GM19328 (cell line): ENCODE results near the gene SCGB1D1.

Experiments used
- ATAC-seq: cut with Tn5 transposase; IDR thresholded peaks from one replicate; pipeline ENCODE4 v1.9.1; 2021; ENCODE audit warnings: mild to moderate bottlenecking, moderate library complexity; ENCODE audit not compliant: unreplicated experiment

The SCGB1D1 gene, protein sequence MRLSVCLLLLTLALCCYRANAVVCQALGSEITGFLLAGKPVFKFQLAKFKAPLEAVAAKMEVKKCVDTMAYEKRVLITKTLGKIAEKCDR

GRCh38 chr11:62190011-62190410 is at the start of gene SCGB1D1:
TSS of gene SCGB1D1 (plus strand) at chr11:62190216. CDS start at chr11:62190285, 69 bp downstream.
- ATAC-seq: no peak

- no peak for ATAC-seq
These were observed 49.5 kb upstream of the SCGB1D1 start for GRCh38 chr11:62140304-62141110.

- ATAC-seq: no peak
These were observed 48.6 kb upstream of the SCGB1D1 start for GRCh38 chr11:62141111-62142042.

DNA sequence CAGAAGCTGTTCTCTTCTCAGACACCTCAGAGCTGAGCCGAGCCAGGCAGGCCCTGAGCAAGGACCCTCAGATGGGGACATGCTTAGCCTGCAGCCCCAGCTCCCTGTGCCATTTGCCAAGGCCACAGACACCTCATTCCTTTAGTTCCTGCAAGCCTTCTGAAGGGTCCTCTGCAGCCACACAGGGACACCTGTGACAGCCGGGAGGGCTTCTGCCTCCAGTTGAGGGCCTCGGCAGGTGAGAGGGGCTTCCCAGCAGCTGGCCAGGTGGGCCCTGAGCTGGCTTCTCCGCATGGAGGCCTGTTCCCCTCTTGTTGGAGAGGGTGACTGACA is 48.0 kb upstream of the SCGB1D1 start:
- ATAC-seq: no peak

DNA sequence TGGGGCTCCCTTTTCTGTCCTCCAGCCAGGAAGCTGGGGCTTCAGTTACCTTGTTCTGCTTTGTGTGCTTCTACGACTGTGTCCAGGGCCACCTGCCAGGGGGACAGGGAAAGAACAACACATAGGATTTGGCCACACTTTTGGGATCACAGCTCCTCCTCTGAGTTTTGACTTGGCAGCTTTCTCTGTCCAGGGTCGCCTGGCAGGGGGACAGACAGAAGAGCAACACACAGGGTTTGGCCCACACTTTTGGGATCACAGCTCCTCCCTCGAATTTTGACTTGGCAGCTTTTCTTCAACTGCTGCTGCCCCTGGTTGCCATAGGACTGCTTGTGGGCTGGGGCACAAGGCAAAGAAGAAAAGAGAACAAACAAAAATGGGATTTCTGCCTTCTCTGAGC is 47.1 kb upstream of the SCGB1D1 start:
- no peak for ATAC-seq

DNA sequence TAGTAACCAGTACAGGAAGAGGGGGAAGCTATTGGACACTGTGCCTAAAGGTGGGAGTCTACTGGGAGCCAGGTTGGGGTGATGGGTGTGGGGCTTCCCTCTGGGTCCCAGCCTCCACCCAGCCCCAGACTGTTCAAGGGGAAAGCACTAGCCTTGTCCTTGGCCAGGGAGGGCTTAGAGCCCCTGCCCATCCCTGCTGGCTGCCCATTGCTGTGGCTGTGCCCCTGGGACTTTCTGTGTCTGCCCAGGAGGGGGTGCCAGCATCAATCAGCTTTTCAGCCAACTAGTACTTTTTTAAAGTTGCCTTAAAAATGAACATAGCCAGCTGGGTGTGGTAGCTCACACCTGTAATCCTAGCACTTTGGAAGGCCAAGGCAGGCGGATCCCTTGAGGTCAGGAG is 46.3 kb upstream of the SCGB1D1 start:
- ATAC-seq: no peak

GRCh38 chr11:62144641-62145255 is 45.3 kb upstream of the SCGB1D1 start:
- ATAC-seq: no peak

DNA sequence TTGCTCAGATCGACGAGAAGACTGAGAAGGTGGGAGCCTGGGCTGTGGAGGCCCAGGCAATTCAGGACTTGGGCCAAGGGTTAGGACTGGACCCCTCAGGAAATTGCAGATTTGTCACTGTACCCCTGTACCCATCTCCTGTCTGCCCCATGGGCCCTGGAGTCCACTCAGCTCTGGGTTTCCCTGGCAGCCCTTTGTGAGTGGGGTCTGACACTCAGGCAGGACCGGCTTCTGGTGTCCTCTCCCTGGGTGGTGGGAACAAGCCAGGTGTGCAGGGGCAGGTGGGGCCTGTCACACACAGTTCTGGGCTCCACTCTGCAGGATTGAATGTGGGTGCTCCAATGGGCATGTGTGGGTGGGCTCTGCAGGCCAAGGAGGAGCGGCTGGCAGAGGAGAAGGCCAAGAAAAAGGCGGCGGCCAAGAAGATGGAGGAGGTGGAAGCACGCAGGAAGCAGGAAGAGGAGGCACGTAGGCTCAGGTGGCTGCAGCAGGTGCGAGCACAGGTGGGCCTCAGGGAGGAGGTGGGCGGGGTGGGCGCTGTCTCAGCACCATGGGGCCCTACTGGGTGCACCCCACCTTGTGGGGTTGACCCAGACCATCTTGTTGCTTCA is 44.6 kb upstream of the SCGB1D1 start:
- no peak for ATAC-seq

GRCh38 chr11:62146476-62147200 is 43.4 kb upstream of the SCGB1D1 start:
- ATAC-seq: no peak

- ATAC-seq: no peak
These were observed 42.5 kb upstream of the SCGB1D1 start for GRCh38 chr11:62147545-62147944.

- no peak for ATAC-seq
These were observed 41.6 kb upstream of the SCGB1D1 start for GRCh38 chr11:62148271-62148980.

GRCh38 chr11:62149986-62150886 is 39.8 kb upstream of the SCGB1D1 start:
- ATAC-seq: no peak

GRCh38 chr11:62150887-62151736 is 38.9 kb upstream of the SCGB1D1 start:
- ATAC-seq: no peak

DNA sequence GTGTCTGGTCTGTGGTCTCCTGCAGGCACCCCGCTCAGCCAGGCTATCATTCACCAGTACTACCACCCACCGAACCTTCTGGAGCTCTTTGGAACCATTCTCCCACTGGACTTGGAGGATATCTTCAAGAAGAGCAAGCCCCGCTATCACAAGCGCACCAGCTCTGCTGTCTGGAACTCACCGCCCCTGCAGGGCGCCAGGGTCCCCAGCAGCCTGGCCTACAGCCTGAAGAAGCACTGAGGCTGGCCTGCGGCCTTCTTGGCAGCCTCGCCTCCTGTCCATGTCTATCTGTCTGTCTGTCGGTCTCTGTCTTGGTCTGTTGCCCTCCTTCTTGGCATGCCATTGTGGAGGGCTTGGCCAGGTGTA is 38.3 kb upstream of the SCGB1D1 start:
- ATAC-seq: no peak

DNA sequence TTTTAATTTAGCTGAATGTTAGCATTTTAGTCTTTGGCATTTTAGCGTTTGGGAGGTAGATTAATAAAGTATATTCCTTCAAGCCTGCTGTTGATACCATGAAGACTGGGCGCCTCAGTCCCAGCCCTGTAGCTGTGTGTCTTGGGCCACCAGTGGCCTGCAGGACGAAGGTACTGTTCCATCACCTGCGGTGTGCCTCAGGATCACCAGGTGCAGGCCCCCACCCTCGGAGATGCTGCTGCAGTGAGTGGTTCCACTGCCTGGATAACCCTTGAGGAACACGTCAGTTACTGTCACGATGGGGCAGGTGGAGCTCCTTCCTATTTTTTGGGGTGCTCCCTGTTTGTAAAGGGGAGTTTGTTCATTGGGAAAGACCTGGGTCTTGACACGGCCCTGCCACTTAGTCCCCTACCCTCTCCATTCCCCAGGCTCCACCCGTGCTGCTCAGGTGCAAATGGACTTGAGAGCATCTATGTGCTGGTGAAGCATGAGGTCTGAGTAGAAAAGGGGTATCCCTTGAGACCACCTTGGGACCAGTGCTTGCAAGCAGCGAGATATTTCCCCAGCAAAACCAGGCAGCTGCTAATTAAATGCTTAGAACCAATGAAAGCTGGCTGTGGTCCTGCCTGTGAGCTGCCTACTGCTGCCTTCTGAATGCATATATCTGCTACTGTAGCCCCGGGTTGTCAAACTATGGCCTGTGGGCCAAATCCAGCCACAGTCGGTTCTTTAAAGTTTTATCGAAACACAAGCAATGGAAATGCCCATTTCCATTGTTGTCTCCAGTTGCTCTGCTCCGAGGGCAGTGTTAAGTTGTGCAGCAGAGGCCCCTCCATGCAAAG is 37.5 kb upstream of the SCGB1D1 start:
- no peak for ATAC-seq

DNA sequence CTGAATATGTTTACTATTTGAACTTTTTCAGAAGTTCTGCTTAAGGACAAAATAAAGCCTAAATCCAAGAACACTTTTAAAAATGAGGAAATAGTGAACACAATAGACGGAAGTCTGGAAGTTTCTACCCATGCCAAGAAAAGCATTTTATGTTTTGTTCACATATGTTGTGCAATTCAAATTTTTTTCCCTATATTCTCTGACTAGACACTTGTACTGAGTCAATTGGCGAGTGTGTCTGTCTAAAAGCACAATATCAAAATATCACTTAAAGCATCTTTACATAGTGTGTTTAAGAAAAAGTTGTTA is 37.0 kb upstream of the SCGB1D1 start:
- no peak for ATAC-seq

DNA sequence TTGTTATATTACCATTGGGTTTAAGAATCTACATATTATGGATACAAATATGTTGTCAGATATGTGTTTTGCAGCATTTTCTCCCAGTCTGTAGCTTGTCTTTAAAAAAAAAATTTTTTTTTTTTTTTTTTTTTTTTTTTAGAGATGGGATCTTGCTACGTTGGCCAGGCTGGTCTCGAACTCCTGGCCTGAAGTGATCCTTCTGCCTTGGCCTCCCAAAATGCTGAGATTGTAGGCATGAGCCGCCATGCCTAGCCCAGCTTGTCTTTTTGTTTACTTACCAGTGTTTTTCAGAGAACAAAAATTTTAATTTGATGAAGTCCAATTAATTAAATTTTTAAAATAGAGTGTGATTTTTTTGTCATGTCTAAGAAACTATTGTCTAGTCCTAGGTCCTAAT is 36.4 kb upstream of the SCGB1D1 start:
- ATAC-seq: no peak
